GM18861 (cell line): Measurements from ENCODE around the gene AKAIN1.
A peak's percentile ranks its signal among the peaks of the same experiment; 100 is the strongest.

Source experiments
- ATAC-seq: cut with Tn5 transposase; IDR thresholded peaks from one replicate; pipeline ENCODE4 v1.9.1; 2021; ENCODE audit not compliant: unreplicated experiment

Gene AKAIN1

GRCh38 chr18:5197032-5197434, at the start of gene AKAIN1:
Gene AKAIN1, minus strand, starts transcription at chr18:5197257. Its CDS starts 204 bp downstream, at chr18:5197053.
- ATAC-seq: no peak

- no peak for ATAC-seq
Observed at GRCh38 chr18:5244941-5245340, 47.9 kb upstream of the AKAIN1 start.

GRCh38 chr18:5239447-5239846, 42.4 kb upstream of the AKAIN1 start:
- no peak for ATAC-seq

GRCh38 chr18:5238371-5238976, 41.4 kb upstream of the AKAIN1 start:
- peak; percentile 33 for ATAC-seq

GRCh38 chr18:5237723-5238370, 40.8 kb upstream of the AKAIN1 start:
- peak; percentile 89 for ATAC-seq

- peak; percentile 8 for ATAC-seq
Observed at GRCh38 chr18:5237083-5237722, 40.1 kb upstream of the AKAIN1 start.

GRCh38 chr18:5214583-5215351, 17.7 kb upstream of the AKAIN1 start:
- no peak for ATAC-seq

GRCh38 chr18:5207471-5208150, 10.6 kb upstream of the AKAIN1 start:
- ATAC-seq: no peak

- no peak for ATAC-seq
Observed at GRCh38 chr18:5198311-5198710, 1.3 kb upstream of the AKAIN1 start.

- no peak for ATAC-seq
Observed at GRCh38 chr18:5197461-5197860, 404 bp upstream of the AKAIN1 start.

- no peak for ATAC-seq
Observed at GRCh38 chr18:5196253-5197031, 615 bp downstream of the AKAIN1 start.

- ATAC-seq: no peak
Observed at GRCh38 chr18:5195656-5196055, 1.4 kb downstream of the AKAIN1 start.

- ATAC-seq: no peak
Observed at GRCh38 chr18:5180254-5180653, 16.8 kb downstream of the AKAIN1 start.

GRCh38 chr18:5178519-5178918, 18.5 kb downstream of the AKAIN1 start:
- no peak for ATAC-seq

- peak; percentile 92 for ATAC-seq
Observed at GRCh38 chr18:5175378-5175777, 21.7 kb downstream of the AKAIN1 start.

GRCh38 chr18:5173646-5174045, 23.4 kb downstream of the AKAIN1 start:
- ATAC-seq: no peak

GRCh38 chr18:5173236-5173635, 23.8 kb downstream of the AKAIN1 start:
- ATAC-seq: no peak

- no peak for ATAC-seq
Observed at GRCh38 chr18:5167831-5168230, 29.2 kb downstream of the AKAIN1 start.

GRCh38 chr18:5166606-5167280, 30.3 kb downstream of the AKAIN1 start:
- ATAC-seq: no peak

GRCh38 chr18:5164903-5165302, 32.2 kb downstream of the AKAIN1 start:
- no peak for ATAC-seq
